Measurements from ENCODE around the gene GDPD4.

DNA sequence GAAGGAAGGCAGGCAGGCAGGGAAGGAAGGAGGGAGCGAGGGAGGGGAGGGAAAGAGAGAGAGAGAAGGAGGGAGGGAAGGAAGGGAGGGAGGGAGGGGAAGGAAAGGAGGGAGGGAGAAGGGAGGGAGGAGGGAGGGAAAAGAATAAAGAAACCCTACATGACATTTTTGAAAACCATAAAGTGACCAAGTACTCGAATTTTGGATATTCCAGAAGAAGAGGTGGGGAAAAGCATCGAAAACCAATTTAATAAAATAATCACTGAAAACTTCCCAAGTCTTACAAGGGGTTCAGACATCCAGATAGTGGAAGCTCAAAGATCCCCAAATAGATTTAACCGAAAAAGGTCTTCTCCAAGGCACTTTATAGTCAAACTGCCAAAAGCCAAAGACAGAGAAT is 11.7 kb downstream of the GDPD4 start:
- TF ChIP-seq, protein P1, sequence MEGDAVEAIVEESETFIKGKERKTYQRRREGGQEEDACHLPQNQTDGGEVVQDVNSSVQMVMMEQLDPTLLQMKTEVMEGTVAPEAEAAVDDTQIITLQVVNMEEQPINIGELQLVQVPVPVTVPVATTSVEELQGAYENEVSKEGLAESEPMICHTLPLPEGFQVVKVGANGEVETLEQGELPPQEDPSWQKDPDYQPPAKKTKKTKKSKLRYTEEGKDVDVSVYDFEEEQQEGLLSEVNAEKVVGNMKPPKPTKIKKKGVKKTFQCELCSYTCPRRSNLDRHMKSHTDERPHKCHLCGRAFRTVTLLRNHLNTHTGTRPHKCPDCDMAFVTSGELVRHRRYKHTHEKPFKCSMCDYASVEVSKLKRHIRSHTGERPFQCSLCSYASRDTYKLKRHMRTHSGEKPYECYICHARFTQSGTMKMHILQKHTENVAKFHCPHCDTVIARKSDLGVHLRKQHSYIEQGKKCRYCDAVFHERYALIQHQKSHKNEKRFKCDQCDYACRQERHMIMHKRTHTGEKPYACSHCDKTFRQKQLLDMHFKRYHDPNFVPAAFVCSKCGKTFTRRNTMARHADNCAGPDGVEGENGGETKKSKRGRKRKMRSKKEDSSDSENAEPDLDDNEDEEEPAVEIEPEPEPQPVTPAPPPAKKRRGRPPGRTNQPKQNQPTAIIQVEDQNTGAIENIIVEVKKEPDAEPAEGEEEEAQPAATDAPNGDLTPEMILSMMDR (IDR thresholded peaks at IDR 0.05): no peak
- TF ChIP-seq POLR2A (IDR thresholded peaks at IDR 0.05): no peak
- no peak for TF ChIP-seq EP300 (IDR thresholded peaks at IDR 0.05)
